K562 (cell line): ENCODE data around the gene GH2. TPM values are rescaled to one million over a fixed set of nuclear protein-coding genes. Genes with fewer than 3 reads are reported as not detected.
A peak's percentile ranks its signal among the peaks of the same experiment; 100 is the strongest.

Experiments used
- ATAC-seq: fragments of 200-7000 bp; cut with Tn5 transposase; 3 replicates; pipeline ENCODE4 v1.9.1; 2020; ENCODE audit warnings: moderate library complexity
- BruUV-seq: library from RNA; stranded (reverse); fragments of 400-500 nt; replicated peaks from 2 replicates; lab custom pipeline; 2021; lab: Mats Ljungman, UMichigan
- CTCF ChIA-PET: fragments of 300-600 bp; formaldehyde crosslinking; extraction: SDS; loops from one replicate; lab custom pipeline; 2021; ENCODE audit warnings: low intra/inter-chr PET ratio; lab: Yijun Ruan, JAX
- POLR2A ChIA-PET: fragments of 300-600, 350-650 bp; sonication (Branson Sonifier 250); formaldehyde crosslinking; extraction: SDS; loops from one replicate; lab custom pipeline; 2021; ENCODE audit warnings: antibody characterized with exemption, inconsistent platforms; lab: Yijun Ruan, JAX
- DNase-seq, 4 experiments: peaks; one replicate each; pipeline versions ENCODE4 v3.0.0 to v3.0.0-alpha.2; 2011 to 2018; ENCODE audit warnings: low spot score in 3 of 4, mixed read lengths in 3 of 4; ENCODE audit errors: extremely low read depth in 1 of 4
- FAIRE-seq: peaks from 2 replicates; lab custom pipeline; 2011; peaks lifted over from hg19 to GRCh38; lab: Jason Lieb, UNC
- H2AFZ ChIP-seq: 2 replicates; pipeline ENCODE4 v1.6.0; 2011; ENCODE audit warnings: low read depth, low read length, control low read depth, inconsistent platforms
- H3K27ac ChIP-seq: fragments of 200-600 bp; 3 replicates; pipeline ENCODE4 v1.8.0; 2011; ENCODE audit warnings: low read depth, mild to moderate bottlenecking, control low read depth, inconsistent platforms, low read length, moderate library complexity, mixed read lengths; ENCODE audit errors: extremely low read depth
- H3K27me3 ChIP-seq, 2 experiments: fragments of 300-600 bp in 1 of 2; 2 replicates in 1 of 2; 3 replicates in 1 of 2; pipeline versions ENCODE4 v1.6.0 to v1.8.0; 2011; ENCODE audit warnings: inconsistent platforms in 2 of 2, low read length in 2 of 2, mild to moderate bottlenecking in 1 of 2, mixed read lengths in 1 of 2, moderate library complexity in 1 of 2; ENCODE audit not compliant: control insufficient read depth in 2 of 2, insufficient read depth in 2 of 2
- H3K36me3 ChIP-seq: fragments of 300-600 bp; 3 replicates; pipeline ENCODE4 v1.8.0; 2011; ENCODE audit warnings: mild to moderate bottlenecking, low read length, inconsistent platforms; ENCODE audit not compliant: control insufficient read depth, insufficient read depth
- H3K4me1 ChIP-seq, 2 experiments: fragments of 200-600 bp in 1 of 2; replicated peaks in 1 of 2; 2 replicates in 1 of 2; 3 replicates in 1 of 2; pipeline versions ENCODE4 v1.5.1 to v1.8.0; 2011; ENCODE audit warnings: inconsistent platforms in 2 of 2, low read length in 2 of 2, mild to moderate bottlenecking in 1 of 2, mixed read lengths in 1 of 2, moderate library complexity in 1 of 2; ENCODE audit not compliant: control insufficient read depth in 2 of 2, insufficient read depth in 2 of 2
- H3K4me2 ChIP-seq: 2 replicates; pipeline ENCODE4 v1.6.1; 2011; ENCODE audit warnings: low read length, control low read depth, inconsistent platforms, mixed read lengths; ENCODE audit not compliant: insufficient read depth
- H3K4me3 ChIP-seq: fragments of 200-600 bp; sonication (generic), shearing (Covaris generic); 2 replicates; pipeline ENCODE4 v1.5.1; 2016; ENCODE audit warnings: control low read depth, inconsistent platforms
- H3K79me2 ChIP-seq: fragments of 200-600 bp; 3 replicates; pipeline ENCODE4 v1.8.0; 2011; ENCODE audit warnings: low read length, inconsistent platforms; ENCODE audit not compliant: control insufficient read depth, insufficient read depth
- H3K9ac ChIP-seq, 2 experiments: 2 replicates each; pipeline versions ENCODE4 v1.6.0 to v1.6.1; 2011; ENCODE audit warnings: low read depth in 2 of 2, low read length in 2 of 2, control low read depth in 1 of 2, inconsistent platforms in 1 of 2, mild to moderate bottlenecking in 1 of 2, mixed read lengths in 1 of 2; ENCODE audit not compliant: insufficient read depth in 1 of 2
- H3K9me1 ChIP-seq: one replicate; pipeline ENCODE4 v1.6.0; 2011; ENCODE audit warnings: inconsistent platforms, mild to moderate bottlenecking, low read length, moderate library complexity; ENCODE audit not compliant: control insufficient read depth, insufficient read depth
- H3K9me3 ChIP-seq: replicated peaks from 2 replicates; pipeline ENCODE4 v1.5.1; 2011; ENCODE audit warnings: low read depth, low read length, inconsistent platforms; ENCODE audit not compliant: control insufficient read depth, insufficient read depth
- H4K20me1 ChIP-seq: replicated peaks from 2 replicates; pipeline ENCODE4 v1.6.1; 2011; ENCODE audit warnings: low read length, inconsistent platforms, mixed read lengths; ENCODE audit not compliant: control insufficient read depth, insufficient read depth
- CBFA2T3 ChIP-seq: fragments of 450-650 bp; IDR thresholded peaks from 2 replicates; pipeline ENCODE4 v1.6.1; 2017
- CC2D1A ChIP-seq: fragments of 450-650 bp; IDR thresholded peaks from 2 replicates; pipeline ENCODE4 v1.6.1; 2017; ENCODE audit warnings: mild to moderate bottlenecking
- CTBP1 ChIP-seq: fragments of 450-650 bp; IDR thresholded peaks from 2 replicates; pipeline ENCODE4 v1.6.1; 2016; ENCODE audit warnings: borderline replicate concordance
- CXXC5 ChIP-seq: fragments of 250-450 bp; sonication (Bioruptor Pico); IDR thresholded peaks from 2 replicates; pipeline ENCODE4 v1.8.0; 2022; ENCODE audit warnings: inconsistent platforms, mild to moderate bottlenecking, moderate library complexity
- FOXK1 ChIP-seq: sonication (generic); formaldehyde crosslinking; IDR thresholded peaks from 2 replicates; pipeline ENCODE4 v1.8.0; 2022; ENCODE audit warnings: missing genetic modification reagents, mild to moderate bottlenecking, borderline replicate concordance
- HNRNPH1 ChIP-seq: fragments of 200-400 bp; formaldehyde crosslinking; optimal IDR thresholded peaks from 2 replicates; pipeline ENCODE3; 2017; ENCODE audit warnings: low read depth, mild to moderate bottlenecking, low read length, moderate library complexity
- ILK ChIP-seq: fragments of 450-650 bp; IDR thresholded peaks from 2 replicates; pipeline ENCODE4 v1.6.1; 2016; ENCODE audit warnings: missing genetic modification characterization, low read depth, mild to moderate bottlenecking, missing compliant biosample characterization, moderate library complexity, borderline replicate concordance
- KAT2B ChIP-seq: IDR thresholded peaks from one replicate; pipeline ENCODE4 v1.6.1; 2012; ENCODE audit warnings: low read depth, mild to moderate bottlenecking, control low read depth, inconsistent platforms, low read length, moderate library complexity
- LARP7 ChIP-seq: fragments of 450-650 bp; IDR thresholded peaks from 2 replicates; pipeline ENCODE4 v1.6.1; 2016
- NR4A1 ChIP-seq, 2 experiments: fragments of 250-450 bp in 1 of 2; fragments of 450-650 bp in 1 of 2; sonication (Bioruptor Pico) in 1 of 2; IDR thresholded peaks; 2 replicates each; pipeline versions ENCODE4 v1.4.0 to v1.6.1; 2016 to 2020; ENCODE audit warnings: mild to moderate bottlenecking in 2 of 2, missing compliant biosample characterization in 1 of 2, missing genetic modification characterization in 1 of 2, moderate library complexity in 1 of 2
- RBM22 ChIP-seq: fragments of 200-400 bp; formaldehyde crosslinking; IDR thresholded peaks from 2 replicates; pipeline ENCODE4 v1.6.1; 2018; ENCODE audit warnings: low read length, low read depth; ENCODE audit not compliant: poor library complexity, severe bottlenecking
- RUNX1 ChIP-seq: sonication (generic); IDR thresholded peaks from 2 replicates; pipeline ENCODE4 v1.6.1; 2016; ENCODE audit warnings: antibody characterized with exemption, low read depth
- ZBED1 ChIP-seq: IDR thresholded peaks from 2 replicates; pipeline ENCODE4 v1.6.1; 2014
- ZSCAN29 ChIP-seq: fragments of 450-650 bp; IDR thresholded peaks from 2 replicates; pipeline ENCODE4 v1.6.1; 2017
- WGBS: fragments of 100-300 bp; shearing (Covaris generic); methylation state at CpG from one replicate; pipeline ENCODE4 v1.1.6; 2016; ENCODE audit warnings: low coverage, mixed read lengths; ENCODE audit not compliant: insufficient coverage; ENCODE audit errors: missing lambda C conversion rate; 5-methylcytosine and 5-hydroxymethylcytosine counted together
- in situ Hi-C: fragments of 300-500 bp; cut with MboI; formaldehyde crosslinking; loops from 4 replicates; pipeline ENCODE4 v1.15.0; 2018; ENCODE audit warnings: inconsistent platforms, mixed read lengths
- intact Hi-C: fragments of 100-400 bp; cut with micrococcal nuclease; formaldehyde crosslinking; loops from 2 replicates; pipeline ENCODE4 v1.14.2; 2022
- polyA plus RNA-seq, 8 experiments: library from polyadenylated mRNA; depleted of rRNA in 4 of 8; stranded (reverse) in 5 of 8; unstranded in 3 of 8; fragments of >200 nt; fragmentation: Nextera tagmentation in 2 of 8; fragmentation: Illumina TruSeq in 1 of 8; extraction: Ambion mirVana in 2 of 8; extraction: Trizol in 1 of 8; gene quantifications; 2 replicates each; pipeline versions ENCODE4 v1.2.1 to v1.2.3, GENCODE V29; 2011 to 2014; ENCODE audit warnings: inconsistent platforms in 1 of 8, missing spikeins in 1 of 8
- total RNA-seq, 7 experiments: library from RNA; depleted of rRNA in 6 of 7; stranded (reverse); fragments of >200 nt in 6 of 7; fragmentation: Illumina TruSeq in 2 of 7; extraction: Trizol in 2 of 7; gene quantifications; 2 replicates each; pipeline versions ENCODE4 v1.2.1 to v1.2.3, GENCODE V29; 2011 to 2021; ENCODE audit warnings: low replicate concordance in 1 of 7
- TF ChIP-seq, protein P1 (sequence below): sonication (generic); formaldehyde crosslinking; IDR thresholded peaks from 2 replicates; pipeline ENCODE4 v1.8.1; 2023; ENCODE audit warnings: mild to moderate bottlenecking, missing genetic modification reagents
- TF ChIP-seq, protein P2 (sequence below): fragments of 250-450 bp; sonication (Bioruptor Pico); IDR thresholded peaks from 2 replicates; pipeline ENCODE4 v1.4.0; 2020; ENCODE audit warnings: mild to moderate bottlenecking, moderate library complexity
- TF ChIP-seq, protein P3 (sequence below): fragments of 450-650 bp; conservative IDR thresholded peaks from 2 replicates; pipeline ENCODE4 v1.6.1; 2016; ENCODE audit warnings: missing genetic modification characterization, low read depth, mild to moderate bottlenecking, control low read depth, missing compliant biosample characterization

The GH2 gene
- total and polyA plus RNA-seq, 9 of the 15 experiments (the other 6 are each of a cell fraction or from before 2014, with no cell fraction given) = not detected

DNA sequence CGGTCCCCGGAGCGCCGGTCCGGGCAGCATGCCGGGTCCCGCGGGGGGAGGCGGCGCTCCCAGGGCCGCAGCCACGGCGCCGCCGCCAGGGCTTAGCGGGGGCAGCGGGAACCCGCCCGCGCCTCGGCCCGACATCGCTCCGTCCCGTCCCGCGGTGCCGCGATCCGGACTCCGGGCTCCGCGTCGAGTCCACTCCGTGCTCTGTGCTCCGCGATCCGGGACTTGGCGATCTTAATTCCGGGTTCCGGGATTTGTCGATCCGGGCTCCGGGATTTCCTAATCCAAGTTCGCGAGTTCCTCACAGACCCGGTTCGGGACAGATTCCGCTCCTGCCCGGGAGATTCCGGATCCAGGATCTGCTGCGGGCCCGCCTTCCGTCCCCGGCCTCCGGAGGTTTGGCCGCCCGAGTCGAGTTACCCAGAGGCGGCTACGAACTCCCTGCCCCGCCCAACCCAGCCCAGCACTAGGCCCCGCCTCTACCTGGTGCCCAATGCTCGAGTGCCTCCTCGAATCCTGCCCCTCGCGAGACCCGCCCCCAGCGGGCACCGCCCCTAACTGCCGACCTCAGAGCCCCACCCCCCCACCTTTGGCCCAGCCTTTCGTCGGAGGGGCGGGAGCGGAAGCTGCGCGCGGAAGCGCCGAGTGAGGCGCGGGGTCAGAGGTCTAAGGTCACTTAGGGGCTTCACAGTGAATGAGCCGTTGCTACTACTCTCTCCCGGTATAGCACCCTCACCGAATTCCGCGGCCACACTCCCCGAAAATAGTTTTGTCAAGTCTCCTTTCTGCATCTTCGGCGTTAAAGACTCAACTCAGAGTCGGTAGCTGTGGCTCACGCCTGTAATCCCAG lies 39.0 kb downstream of the GH2 start, which contains the start of gene SMARCD2:
SMARCD2 (minus strand) TSS at position 146 of the 847 bp plus-strand sequence; CDS start at position 135, 11 bp downstream.
- H3K9me3 ChIP-seq = no peaks in the 10 kb centered on the region
- ChIA-PET CTCF (no interaction called here), POLR2A (interaction anchor here (0.8 to 5.8 kb wide), 7 partner anchors 10 to 168 kb away, joined by 3 to 66 read pairs (median 5); partner anchors contain the start of genes CCDC47, DDX42, FTSJ3 and PSMC5)
- intact Hi-C loops = loop anchor here (1.0 to 10.0 kb wide), 4 partner anchors 15 to 408 kb away; partner anchors contain the start of genes CCDC47, FTSJ3, MAP3K3 and PSMC5
- H3K9me1 ChIP-seq = no peaks in the 10 kb centered on the region
- H3K4me1 ChIP-seq = peaks cover 23 to 45% of the 10 kb centered on the region in 2 experiments
- peak within 1 kb of the TSS; percentile 82 for H2AFZ ChIP-seq
- H3K27ac ChIP-seq = peak within 1 kb of the TSS; percentile 93
- H3K27me3 ChIP-seq = no peaks in the 10 kb centered on the region
- ATAC-seq (peak; percentile 90), FAIRE-seq (peak; percentile 92), DNase-seq (peak; percentile 94 to 99 (median 96))
- H3K79me2 ChIP-seq = peaks cover 52% of the 10 kb centered on the region
- peak within 1 kb of the TSS; percentile 93 to 98 for H3K9ac ChIP-seq
- in situ Hi-C loops = loop anchor here (25.0 kb wide), 1 partner anchor 405 kb away; the partner anchor contains the start of gene CYB561
- peak within 1 kb of the TSS; percentile 96 for H3K4me2 ChIP-seq
- peak within 1 kb of the TSS; percentile 95 for H3K4me3 ChIP-seq
- no peaks in the 10 kb centered on the region for H4K20me1 ChIP-seq
- peaks cover 19% of the 10 kb centered on the region; the same call in 1 of the 3 replicates for H3K36me3 ChIP-seq
- no TSS peak for BruUV-seq
- WGBS = under 1% methylated on average over 52 of the region's 92 CpGs
- TF ChIP-seq FOXK1 (CRISPR knock-in tag) (0 out of 2 replicates have a peak, but pooled peaks have one; percentile 28), CC2D1A (peak; percentile 17; the same call in 1 of the 2 replicates), LARP7 (0 out of 2 replicates have a peak, but pooled peaks have one; percentile 74), KAT2B (no peak), CXXC5 (peak; percentile 98), HNRNPH1 (no peak), NR4A1 (CRISPR knock-in tag; IDR thresholded peaks at IDR 0.05) (peak; percentile 57; the same call in 1 of the 2 replicates), NR4A1 (tag; IDR thresholded peaks at IDR 0.05) (peak; percentile 76), ZSCAN29 (peak; percentile 98), RBM22 (no peak), ILK (tag) (no peak), CTBP1 (peak; percentile 94), ZBED1 (peak; percentile 87; the same call in 1 of the 2 replicates), CBFA2T3 (peak; percentile 31; the same call in 1 of the 2 replicates), RUNX1 (0 out of 2 replicates have a peak, but pooled peaks have one; percentile 68)
- TF ChIP-seq, protein P1, sequence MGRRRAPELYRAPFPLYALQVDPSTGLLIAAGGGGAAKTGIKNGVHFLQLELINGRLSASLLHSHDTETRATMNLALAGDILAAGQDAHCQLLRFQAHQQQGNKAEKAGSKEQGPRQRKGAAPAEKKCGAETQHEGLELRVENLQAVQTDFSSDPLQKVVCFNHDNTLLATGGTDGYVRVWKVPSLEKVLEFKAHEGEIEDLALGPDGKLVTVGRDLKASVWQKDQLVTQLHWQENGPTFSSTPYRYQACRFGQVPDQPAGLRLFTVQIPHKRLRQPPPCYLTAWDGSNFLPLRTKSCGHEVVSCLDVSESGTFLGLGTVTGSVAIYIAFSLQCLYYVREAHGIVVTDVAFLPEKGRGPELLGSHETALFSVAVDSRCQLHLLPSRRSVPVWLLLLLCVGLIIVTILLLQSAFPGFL (CRISPR knock-in tag) = 0 out of 2 replicates have a peak, but pooled peaks have one; percentile 55
- TF ChIP-seq, protein P2, sequence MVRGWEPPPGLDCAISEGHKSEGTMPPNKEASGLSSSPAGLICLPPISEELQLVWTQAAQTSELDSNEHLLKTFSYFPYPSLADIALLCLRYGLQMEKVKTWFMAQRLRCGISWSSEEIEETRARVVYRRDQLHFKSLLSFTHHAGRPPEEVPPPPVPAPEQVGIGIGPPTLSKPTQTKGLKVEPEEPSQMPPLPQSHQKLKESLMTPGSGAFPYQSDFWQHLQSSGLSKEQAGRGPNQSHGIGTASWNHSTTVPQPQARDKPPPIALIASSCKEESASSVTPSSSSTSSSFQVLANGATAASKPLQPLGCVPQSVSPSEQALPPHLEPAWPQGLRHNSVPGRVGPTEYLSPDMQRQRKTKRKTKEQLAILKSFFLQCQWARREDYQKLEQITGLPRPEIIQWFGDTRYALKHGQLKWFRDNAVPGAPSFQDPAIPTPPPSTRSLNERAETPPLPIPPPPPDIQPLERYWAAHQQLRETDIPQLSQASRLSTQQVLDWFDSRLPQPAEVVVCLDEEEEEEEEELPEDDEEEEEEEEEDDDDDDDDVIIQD (CRISPR knock-in tag) = 0 out of 2 replicates have a peak, but pooled peaks have one; percentile 57
- TF ChIP-seq, protein P3, sequence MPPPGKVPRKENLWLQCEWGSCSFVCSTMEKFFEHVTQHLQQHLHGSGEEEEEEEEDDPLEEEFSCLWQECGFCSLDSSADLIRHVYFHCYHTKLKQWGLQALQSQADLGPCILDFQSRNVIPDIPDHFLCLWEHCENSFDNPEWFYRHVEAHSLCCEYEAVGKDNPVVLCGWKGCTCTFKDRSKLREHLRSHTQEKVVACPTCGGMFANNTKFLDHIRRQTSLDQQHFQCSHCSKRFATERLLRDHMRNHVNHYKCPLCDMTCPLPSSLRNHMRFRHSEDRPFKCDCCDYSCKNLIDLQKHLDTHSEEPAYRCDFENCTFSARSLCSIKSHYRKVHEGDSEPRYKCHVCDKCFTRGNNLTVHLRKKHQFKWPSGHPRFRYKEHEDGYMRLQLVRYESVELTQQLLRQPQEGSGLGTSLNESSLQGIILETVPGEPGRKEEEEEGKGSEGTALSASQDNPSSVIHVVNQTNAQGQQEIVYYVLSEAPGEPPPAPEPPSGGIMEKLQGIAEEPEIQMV (tag) = no peak
